GM12892 (cell line): ENCODE measurements around the gene OR6B3.

Experiments
- POLR2A ChIP-seq: IDR thresholded peaks from 2 replicates; pipeline ENCODE4 v1.6.1; 2011; ENCODE audit warnings: low read depth, low read length, control low read depth
- POLR2AphosphoS5 ChIP-seq: IDR thresholded peaks from 2 replicates; pipeline ENCODE4 v1.6.1; 2011; ENCODE audit warnings: low read depth, low read length, control low read depth

GRCh38 chr2:240098349-240098748 lies 45.0 kb upstream of the OR6B3 start:
- TF ChIP-seq POLR2A (no peak), POLR2AphosphoS5 (no peak)
